ENCODE data around the gene TSPAN4.

- TF ChIP-seq, protein P1, sequence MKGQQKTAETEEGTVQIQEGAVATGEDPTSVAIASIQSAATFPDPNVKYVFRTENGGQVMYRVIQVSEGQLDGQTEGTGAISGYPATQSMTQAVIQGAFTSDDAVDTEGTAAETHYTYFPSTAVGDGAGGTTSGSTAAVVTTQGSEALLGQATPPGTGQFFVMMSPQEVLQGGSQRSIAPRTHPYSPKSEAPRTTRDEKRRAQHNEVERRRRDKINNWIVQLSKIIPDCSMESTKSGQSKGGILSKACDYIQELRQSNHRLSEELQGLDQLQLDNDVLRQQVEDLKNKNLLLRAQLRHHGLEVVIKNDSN (CRISPR knock-in tag; IDR thresholded peaks at IDR 0.05) = no peak
- TF ChIP-seq ATF6 (CRISPR knock-in tag; IDR thresholded peaks at IDR 0.05) (no peak), POLR2AphosphoS5 (IDR thresholded peaks at IDR 0.05; ENCODE audit: control insufficient read depth, insufficient read depth, low read depth, low read length) (no peak), PTRF (tag; IDR thresholded peaks at IDR 0.05) (no peak), NFIC (IDR thresholded peaks at IDR 0.05) (no peak), CTCF (IDR thresholded peaks at IDR 0.05 in 2 of 3, conservative IDR thresholded peaks at IDR 0.05 in 1 of 3; ENCODE audit: insufficient read depth in 2 of 3, low read depth in 1 of 3, low read length in 3 of 3) (no peak), ZNF274 (IDR thresholded peaks at IDR 0.05; ENCODE audit: borderline replicate concordance, low read depth, low read length) (no peak), FOS (IDR thresholded peaks at IDR 0.05; ENCODE audit: extremely low read depth, insufficient read length) (no peak)
- TF ChIP-seq, protein P2, sequence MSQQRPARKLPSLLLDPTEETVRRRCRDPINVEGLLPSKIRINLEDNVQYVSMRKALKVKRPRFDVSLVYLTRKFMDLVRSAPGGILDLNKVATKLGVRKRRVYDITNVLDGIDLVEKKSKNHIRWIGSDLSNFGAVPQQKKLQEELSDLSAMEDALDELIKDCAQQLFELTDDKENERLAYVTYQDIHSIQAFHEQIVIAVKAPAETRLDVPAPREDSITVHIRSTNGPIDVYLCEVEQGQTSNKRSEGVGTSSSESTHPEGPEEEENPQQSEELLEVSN (IDR thresholded peaks at IDR 0.05; ENCODE audit: borderline replicate concordance in 1 of 2, extremely low read depth in 1 of 2, insufficient read depth in 1 of 2, insufficient read length in 1 of 2, low read depth in 1 of 2, low read length in 1 of 2, poor library complexity in 1 of 2, severe bottlenecking in 1 of 2) = no peak
Measured at GRCh38 chr11:868802-869201, 26.1 kb downstream of the TSPAN4 start.

Measured in K562 (cell line).